ENCODE data around the gene SMIM21.

SMIM21 gene

DNA sequence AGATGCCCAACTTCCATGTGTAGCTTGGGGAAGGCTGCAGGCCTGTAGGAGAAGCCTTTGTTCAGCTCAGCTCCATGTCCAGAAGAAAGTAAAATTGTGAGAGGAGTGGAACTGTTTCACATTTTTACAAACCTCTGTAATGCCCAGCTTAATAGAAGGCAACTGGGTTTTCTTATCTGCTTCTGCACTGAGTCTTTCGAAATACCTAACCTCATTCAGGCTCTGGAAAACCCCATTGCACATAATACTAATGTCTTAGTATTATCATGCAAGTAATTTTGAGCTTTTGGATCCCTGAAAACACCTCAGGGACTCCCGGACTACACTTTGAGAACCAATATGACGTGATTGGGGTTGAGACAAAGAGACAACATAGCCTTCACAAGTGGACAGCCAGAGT lies 5.8 kb downstream of the SMIM21 start:
- no peak for DNase-seq

DNA sequence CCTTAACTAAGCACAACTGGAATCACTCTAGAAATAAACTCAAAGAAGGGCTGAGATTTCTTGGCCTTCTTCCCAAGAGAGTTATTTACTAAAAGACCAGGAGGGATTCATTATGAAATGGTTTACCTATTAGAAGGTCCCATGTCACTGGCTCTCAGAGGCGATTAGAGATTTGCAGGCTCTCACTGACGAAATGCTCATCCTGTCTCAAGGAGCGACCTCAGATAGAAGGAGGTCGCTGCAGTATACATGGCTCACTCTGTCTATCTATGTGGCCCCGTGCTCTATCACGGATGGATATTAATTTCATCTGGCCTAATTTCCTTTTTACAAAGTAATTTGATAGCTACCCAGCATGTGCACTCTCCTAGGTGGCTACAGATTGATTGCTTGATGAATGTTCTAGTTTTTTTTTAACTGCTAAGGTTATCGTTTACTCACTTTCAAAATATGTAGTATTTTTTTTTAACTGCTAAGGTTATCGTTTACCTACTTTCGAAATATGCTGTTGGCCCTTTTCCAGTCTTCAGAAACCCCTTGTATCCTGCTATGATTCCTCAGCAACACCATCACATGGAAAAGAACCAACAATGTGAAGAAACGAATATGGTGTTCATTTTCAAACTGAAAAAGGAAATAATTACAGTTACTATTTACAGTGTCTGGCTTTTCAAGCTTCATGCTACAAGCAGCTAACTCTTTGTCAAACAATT lies 9.1 kb downstream of the SMIM21 start:
- DNase-seq, result no peak

DNA sequence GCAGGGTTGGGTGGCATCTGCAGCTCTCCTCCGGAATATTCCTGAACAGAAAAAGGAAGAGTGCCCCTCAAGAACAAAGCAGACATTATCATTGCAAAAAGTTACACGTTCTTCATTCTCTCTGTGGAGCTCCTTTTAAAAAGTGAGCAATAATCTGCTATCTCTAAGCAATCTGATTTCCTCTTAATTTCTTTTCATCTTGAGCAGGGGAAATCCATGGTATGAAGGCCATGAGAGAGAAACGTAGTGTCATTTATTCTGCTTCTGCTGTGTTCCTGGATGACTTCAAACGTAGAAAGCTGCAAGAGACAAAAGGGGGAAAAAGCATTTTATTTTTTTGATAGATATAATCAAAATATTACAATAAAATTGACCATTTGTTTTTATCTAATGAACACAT lies 16.9 kb downstream of the SMIM21 start:
- DNase-seq, result no peak

DNA sequence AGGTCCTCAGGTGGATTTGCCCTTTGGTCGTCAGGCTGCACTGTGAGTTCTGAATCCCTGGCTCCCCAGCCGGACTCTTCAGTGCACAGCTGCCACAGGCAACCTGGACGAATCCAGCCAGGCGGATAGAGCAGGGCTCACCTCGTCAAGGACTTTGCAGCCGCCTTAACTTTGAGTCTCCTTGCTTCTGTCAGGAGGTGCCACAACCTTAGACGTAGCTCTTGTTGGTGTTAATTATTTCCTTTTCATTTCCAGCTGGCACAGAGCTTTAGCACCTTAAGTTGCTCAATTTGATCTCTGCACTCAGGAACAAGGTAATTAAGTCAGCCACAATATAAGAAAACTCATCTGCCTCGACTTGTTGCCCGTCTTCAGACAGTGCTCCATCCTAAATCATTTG lies 17.7 kb downstream of the SMIM21 start:
- DNase-seq, result no peak

DNA sequence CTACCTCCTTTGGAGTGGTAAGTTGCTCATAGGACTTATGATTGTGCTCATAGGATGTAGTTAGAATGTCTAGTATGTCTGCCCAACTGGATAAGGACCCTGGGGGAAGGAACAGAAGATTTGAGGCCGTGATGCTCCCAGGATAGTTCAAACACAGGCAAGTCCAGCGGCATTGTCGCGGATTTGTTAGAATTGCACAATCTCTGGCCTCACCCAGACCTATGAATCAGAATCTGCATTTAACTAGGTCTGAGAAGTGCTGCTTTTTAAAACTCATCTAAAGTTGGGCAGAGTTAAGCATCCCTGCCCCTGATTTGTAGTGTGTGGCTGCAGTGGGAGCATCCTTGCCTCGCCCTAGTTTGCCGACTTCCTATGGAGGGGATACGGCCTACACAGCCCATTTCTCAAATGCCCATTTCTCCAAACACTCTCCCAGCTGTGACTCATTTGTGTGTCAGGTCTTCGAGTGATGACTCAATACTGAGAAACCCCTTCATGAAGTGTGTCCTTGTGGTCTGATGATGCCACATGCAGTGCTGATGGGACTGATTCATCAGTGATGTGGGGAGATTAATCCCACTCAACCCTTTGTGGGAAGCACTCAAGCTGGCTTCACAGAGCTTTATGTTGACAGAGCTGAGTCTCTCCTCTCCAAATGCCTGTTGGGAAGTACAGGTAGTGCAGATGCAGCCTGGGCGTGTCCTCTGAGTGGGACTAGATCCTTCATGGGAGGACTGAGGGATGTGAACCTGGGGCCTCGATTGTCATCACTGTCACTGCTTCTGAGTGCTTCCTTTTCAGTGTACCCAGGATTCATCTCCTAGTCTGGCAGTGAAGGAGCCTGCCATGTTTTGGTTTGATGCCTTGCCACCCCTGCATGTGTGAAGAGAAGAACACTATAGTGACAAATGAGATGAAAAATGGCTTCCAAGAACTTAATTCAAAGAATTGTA lies 18.7 kb downstream of the SMIM21 start:
- DNase-seq, result peak; percentile 73

DNA sequence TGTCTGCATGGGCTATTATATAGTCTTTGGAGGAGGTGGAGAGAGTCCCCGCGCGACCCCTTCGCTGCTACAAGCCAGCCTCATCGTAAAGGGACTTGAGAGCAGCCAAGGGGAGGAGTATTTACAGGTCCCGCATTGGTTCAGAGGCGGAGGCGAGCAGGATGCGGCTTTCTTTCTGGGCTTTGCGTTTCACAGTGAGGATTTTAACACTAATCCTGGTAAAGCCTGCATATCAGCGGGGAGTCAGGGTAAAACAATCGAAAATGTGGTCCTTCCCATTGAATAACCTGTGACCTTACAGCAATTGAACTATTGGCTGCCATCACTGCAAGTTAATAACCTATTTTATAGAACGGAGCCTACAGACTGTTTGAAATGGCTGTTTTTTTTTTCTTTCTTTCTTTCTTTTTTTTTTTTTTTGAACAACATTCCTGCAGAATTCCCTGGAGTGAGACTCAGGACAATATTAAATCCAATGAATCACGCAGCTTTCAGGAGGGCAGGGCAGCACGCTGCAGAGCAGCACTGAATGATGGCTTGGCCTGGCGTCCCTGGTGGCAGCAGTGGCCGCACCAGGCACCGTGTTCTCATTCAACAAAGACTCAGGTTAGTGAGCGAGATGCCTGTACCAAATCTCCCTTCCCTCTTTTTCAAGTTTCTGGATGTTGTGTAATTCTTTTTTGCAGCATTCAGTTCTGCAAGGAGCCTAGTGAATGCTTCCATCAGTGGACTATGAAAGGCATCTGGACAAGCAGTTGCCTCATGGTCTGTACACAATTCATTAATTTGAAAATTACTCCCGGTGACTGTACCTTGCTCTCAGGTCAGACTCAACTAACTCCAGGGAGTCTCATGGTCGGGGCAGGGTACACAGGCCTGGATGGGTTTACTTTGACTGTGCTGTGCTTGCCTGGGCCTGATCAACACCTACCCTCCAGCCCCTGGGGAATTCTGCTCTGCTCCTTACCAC lies 19.8 kb downstream of the SMIM21 start:
- peak; percentile 1 for DNase-seq

DNA sequence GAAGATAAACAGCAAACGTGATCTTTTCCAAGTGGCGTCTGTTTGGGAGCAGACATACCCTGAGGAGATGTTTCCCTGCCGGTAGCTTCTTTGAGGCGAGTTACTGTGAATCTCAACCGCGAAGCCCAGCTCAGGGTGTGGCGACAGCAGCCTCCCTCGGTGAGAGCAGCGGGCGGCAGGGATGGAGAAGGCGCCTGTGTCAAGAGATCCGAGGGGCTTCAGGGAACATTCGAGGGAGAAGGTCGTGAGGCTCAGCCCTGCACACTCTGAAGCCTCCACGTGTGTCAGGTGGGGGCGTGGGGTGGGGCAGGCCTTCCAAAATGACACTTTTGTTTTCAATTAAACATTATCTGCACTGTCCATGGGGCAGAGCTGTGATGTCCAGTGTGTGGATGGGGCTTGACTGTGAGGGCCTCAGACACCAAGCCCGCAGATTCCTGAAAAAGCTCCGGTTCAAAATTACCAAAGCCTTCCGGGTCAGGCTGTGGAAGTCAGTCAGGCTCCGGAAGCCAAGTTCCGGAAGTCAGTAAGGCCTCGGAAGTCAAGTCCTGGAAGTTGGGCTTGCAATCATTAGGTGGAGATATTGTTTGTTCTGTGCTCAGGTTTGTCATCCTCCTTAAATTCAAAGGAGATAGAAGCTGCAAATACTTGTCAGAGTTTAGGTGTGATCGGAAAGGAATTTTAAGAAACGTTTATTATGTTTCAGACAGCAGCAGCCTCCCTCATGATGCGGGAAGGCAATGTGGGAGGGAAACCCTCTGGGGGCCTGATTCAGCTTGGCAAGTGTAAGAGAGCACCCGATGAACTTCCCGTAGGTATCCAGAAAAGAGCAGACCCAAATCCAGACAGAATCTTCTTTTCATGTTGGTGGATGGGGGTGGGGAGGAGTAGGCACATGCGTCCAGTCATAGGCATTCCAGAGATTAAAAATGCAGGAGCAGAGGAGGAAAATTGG lies 20.7 kb downstream of the SMIM21 start:
- DNase-seq, result no peak

DNA sequence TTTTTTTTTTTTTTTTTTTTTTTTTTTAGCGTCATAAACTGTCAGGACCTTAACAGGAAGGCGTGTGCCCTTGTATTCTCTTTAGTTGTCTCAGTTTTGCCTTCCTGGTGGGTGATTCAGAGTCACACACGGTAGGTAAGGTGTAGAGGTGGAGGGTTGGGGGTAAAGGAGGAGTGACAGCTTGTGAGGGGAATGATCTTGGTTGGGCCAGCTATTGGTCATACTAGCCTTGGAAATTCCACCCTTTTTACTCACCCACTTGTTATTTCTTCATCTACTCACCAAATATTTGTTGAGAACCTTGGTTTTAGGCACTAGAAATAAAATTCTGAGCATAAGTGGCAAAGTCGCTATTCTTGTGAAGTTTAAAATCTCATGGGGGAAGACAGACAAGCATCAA lies 22.2 kb downstream of the SMIM21 start:
- no peak for DNase-seq

DNA sequence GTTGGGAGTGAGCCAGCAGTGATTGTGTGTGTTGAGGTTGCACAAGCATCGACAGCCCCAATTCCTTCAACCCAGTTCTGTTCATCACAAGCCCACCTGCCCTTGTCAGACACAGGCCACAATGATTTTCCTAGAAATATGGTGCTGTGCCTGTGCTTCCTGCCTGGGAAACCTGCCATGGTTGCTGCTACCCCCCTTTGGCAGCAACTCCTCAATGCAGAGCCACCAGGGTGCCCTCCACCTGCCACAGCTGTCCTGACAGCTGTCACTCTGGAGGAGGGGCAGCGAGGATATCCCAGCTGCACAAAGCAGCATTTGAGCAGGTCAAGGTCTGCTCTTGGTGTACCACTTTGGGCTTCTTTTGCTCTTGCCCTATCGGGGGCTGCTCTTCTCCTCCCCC lies 27.1 kb downstream of the SMIM21 start:
- DNase-seq, result no peak

DNA sequence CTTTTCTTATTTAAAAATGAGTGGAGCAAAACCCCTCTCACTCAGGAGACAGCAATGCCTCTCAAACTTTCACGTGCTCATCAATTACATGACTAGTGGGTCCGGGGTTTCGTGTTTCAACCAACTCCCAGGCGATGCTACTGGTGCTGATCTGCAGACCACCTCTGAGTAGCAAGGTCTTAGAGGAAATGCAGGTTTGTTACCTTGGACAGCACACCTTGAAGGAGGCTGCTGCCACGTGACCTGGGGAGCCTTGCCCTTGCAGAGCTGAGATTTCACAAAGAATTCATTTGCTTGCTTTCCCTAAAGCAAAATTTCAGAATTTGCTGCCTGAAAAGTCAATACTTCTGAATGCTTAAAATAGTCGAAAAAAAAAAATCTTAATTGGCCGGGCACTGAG lies 32.4 kb downstream of the SMIM21 start:
- DNase-seq, result no peak

DNA sequence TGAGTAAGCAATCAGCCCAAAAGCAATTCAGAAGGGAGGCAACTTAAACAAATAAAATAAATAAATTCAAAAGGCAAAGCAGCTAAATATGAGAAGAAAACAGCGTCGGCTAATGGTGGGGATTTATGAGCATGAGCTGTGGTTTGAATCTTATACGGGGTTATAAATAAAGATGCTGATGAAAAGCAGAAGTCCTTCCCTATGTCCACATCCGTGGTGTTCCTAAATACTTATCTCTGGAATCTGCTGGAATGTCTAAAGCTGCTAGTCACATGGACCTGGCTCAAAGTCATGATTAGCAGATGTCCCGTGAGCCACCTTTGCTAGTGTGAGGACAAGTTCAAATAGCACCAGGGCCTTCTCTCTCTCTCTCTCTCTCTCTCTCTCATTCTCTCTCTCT lies 33.8 kb downstream of the SMIM21 start:
- DNase-seq, result no peak

DNA sequence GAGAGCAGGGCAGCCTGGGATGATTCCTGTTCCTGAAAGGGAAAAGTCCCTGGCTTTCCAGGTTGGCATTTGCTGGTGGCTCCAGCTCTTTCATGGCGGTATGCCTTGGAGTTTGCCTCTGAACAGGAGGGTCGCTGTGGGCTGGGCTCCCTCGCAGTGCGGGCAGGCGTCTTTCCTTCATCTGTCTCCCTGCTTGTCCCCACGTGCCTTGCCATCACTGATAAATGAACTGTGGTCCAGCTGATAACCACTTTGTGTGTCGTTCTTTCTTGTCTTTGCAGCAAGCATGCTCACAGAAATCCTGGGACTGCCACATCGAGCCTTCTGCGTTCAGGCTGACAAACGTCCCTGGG lies 35.3 kb downstream of the SMIM21 start:
- no peak for DNase-seq

DNA sequence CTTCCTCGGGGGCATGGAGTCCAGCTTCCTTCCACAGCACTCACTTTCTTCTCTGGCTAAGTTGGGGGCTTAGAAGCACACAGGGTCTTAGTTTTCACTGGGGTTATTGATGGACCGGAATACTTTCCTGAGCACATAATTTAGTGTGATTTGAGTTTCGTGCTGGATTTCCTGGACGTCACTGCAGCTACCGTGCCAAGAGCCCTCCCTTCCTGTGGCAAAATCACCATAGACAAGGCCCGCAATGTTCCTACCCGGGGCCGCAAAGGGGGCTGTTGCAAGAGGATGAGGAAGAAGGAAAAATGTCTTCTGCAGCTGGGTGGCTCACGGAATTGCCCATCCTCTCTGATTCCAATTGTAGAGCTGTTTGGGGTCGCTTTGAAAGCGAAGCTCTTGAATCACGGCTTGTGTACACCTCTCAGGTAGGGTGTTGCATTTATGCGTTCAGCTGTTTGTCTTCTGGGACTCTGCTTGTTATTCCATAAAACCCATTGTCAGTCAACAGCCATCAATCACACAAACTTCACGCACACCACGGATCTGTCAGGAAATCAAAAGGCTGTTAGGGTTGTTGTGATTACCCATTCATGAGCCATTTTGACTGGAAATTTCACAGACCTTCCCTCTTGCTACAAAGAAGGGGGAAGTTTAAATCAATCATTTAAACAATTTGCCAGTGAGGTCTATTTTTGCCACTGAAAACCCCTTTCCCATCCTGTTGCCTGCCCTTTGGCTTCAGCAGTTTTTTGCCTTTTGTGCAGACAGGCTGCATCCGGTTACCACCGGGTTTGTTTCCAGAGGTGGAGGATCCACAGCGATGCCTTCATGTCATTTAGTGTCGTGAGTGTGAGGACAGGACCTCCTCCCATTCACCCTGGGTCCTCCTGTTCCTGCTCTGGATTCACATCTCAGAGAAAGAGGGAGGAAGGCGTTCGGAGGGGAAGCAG lies 36.0 kb downstream of the SMIM21 start:
- no peak for DNase-seq

DNA sequence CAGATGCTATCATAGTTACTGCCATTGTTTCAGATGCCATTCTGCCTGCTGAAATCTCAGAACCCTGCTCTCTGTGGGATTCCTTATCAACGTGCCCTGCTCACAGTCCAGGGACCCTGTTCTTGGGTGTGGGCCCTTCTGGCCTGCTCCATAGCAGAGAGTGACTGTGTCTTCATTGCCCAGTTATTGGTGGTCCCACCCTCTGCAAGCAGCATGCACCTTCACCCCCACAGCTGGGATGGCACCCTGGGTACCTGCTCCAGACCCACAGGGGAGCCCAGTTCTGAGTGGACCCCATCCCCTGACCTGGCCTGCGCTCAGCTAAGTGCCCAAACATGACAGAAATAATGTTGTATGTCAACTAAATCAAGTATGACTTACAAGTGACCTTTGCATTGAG lies 36.6 kb downstream of the SMIM21 start:
- DNase-seq, result no peak

DNA sequence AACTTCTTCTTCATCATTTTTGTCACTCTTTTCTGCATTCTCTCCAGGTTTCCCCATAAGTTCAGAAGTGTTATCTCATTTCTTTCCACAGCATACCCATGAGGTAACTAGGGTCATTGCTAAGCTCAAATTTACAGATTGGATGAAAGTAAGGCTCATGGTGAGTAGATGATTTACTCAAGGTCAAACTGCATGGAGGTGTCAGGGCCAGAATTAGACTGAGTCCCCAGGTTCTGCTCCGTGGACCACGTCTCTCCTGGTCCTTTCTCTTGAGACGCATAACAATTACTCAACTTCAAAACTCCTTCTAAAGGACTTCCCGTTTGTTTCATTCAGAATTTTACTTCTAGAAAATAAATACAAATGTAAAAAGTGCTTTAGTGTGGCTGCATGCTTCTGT lies 43.4 kb downstream of the SMIM21 start:
- DNase-seq, result no peak

DNA sequence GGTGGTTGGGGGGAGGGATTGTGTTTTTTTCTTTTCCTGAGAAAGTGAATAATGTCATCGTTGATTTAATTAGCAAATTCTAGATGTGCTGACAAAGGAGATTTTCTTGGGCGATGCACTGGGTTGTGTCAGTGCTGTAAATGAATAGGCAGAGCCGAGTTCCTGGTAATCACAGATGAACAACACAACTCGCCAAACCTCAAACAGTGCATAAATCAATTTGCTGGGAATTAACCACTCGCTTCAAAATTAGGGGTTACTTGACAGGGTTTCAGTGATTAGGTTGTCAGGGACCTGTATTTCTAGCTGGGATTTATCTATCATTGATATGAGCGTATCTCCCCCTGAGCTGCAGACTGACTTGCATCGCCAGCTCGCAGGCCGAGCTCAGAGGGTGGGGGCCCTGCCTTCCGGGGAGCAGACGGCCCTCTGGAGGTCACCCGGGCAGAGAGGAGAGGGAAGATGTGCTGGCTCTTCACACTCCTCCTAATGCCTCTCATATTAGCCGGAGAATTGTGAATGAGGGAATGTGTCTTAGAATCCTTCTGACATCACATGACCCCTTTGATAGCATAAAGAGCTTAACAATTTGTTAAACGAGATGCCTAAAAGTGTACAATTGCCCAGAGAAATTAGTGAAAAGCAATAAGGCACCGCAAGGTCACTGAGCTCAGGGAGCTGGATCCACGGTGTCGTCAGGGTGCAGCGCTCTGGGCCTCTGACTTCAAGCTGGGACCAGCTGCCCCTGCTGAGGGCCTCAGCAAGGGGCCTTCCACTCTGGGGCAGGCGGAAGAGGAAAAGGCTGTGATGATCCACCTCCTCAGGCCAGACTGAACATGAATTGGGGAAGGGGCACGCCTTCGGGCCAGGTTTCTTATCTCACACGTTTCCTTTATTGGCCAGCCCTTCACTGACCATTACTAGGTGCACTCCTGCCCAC lies 48.9 kb downstream of the SMIM21 start:
- no peak for DNase-seq

DNA sequence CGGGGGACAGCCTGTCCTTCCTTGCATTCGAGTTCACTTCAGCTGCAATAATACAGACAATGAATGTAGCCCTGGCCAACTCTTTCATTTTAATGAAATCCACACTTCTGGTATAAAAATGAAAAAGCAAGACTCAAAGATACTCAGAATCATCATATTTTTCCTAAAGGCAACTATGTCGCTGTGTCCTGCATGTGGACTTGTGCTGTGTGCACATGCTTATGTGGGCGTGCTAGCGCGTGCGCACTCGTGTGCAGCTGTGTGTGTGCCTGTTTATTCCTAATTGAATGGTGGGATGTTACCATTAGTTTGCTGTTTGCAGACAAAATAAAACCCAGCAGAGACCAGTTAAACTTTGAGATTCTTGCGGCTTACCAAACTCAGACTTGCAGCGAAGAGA lies 49.6 kb downstream of the SMIM21 start:
- DNase-seq, result no peak

DNA sequence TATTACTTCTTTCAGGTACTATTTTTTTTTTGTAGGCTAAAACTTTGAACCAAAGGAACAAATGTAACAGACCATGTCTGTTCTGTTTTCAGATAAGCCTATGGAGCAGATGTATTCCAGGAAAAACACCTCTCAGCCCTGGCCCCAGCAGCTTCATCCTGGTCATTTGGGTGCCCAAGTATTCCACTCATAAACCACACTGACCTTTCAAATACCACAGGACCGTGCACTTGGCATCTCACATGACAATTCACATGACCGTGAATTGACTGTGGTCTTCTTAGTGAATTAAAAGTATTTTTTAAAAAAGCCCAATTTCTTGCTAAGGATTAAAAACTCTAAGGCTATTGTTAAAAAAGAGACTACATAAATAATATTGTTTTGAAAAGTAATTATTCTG lies 50.2 kb downstream of the SMIM21 start:
- DNase-seq, result no peak

DNA sequence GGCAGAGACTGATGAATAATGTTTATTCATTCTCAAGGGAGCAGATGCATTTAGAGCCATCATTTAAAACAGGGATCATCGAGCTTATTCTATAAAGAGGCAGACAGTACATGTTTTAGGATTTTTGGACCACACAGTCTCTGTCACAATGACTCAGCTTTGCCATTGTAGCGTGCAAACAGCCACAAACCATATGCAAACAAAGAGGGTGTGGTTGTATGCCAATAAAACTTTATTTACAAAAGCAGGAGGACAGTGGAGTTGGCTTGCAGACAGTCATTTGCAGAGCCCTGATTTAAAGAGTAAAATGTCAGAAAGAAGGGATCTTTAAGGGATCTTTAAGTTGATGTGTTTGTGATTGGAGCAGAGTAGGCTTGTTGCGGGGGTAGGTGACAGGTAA lies 51.5 kb downstream of the SMIM21 start:
- DNase-seq, result no peak

DNA sequence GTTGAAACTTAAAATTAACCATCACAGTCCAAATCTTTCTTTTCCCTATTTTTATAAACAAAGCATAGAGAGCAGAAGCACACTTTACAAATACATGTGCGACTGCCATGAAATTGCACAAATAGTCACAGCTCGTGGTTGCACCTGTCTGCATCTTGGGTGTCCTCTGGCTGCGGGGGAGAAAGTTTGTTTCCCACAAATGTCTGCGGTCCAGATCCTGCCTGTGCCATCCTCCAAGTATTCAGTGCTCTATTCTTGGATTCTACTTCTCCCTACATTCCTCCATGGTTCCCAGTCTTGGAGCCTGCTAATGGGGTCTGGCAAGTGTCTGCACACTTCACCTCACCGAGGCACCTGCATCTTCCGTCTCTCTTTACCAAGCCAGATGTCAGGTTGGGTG lies 52.2 kb downstream of the SMIM21 start:
- no peak for DNase-seq

All from T1000 (cell line).